ENCODE measurements around the gene SOBP. TPM values are rescaled to one million over a fixed set of nuclear protein-coding genes. Genes with fewer than 3 reads are reported as not detected.
A peak's percentile ranks its signal among the peaks of the same experiment; 100 is the strongest.

Gene SOBP
- total RNA-seq, 6 donors from 2014 or later: 4.4 to 25.1 (median 12.4) TPM

DNA sequence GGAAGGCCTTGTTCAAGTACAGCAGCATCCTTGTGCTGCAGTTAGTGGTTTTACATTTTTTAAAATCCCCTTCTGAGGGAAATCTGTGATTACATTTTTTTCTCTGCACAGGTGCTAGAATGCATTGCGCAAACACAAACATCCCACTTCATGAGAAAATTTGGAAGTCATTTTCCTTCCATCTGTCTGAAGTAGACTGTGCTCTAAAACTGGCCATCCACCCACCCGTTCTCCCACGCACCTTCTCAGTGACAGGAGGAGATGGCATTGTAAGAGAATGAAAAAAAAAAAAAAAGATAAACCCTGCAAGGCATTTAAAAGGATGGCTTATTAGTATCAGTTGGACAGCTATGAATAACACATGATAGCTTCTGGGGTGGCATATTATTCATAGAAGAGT is 65.0 kb downstream of the SOBP start:
- Histone ChIP-seq H3K27ac (no peak overlapping the region), H3K9me3 (no peaks in the 10 kb centered on the region), H3K36me3 (no peaks in the 10 kb centered on the region), H3K27me3 (no peaks in the 10 kb centered on the region), H3K4me3 (no peak overlapping the region), H3K4me1 (no peaks in the 10 kb centered on the region)
- DNase-seq (no peak), ATAC-seq (ENCODE audit: low FRiP score in 2 of 2) (no peak)
- TF ChIP-seq POLR2A (IDR thresholded peaks at IDR 0.05): no peak
- TF ChIP-seq, protein P1, sequence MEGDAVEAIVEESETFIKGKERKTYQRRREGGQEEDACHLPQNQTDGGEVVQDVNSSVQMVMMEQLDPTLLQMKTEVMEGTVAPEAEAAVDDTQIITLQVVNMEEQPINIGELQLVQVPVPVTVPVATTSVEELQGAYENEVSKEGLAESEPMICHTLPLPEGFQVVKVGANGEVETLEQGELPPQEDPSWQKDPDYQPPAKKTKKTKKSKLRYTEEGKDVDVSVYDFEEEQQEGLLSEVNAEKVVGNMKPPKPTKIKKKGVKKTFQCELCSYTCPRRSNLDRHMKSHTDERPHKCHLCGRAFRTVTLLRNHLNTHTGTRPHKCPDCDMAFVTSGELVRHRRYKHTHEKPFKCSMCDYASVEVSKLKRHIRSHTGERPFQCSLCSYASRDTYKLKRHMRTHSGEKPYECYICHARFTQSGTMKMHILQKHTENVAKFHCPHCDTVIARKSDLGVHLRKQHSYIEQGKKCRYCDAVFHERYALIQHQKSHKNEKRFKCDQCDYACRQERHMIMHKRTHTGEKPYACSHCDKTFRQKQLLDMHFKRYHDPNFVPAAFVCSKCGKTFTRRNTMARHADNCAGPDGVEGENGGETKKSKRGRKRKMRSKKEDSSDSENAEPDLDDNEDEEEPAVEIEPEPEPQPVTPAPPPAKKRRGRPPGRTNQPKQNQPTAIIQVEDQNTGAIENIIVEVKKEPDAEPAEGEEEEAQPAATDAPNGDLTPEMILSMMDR (IDR thresholded peaks at IDR 0.05): no peak
- TF ChIP-seq EP300 (IDR thresholded peaks at IDR 0.05): no peak
- TF ChIP-seq POLR2AphosphoS5 (IDR thresholded peaks at IDR 0.05): no peak
- 93 to 100% methylated on average over 3 of the region's 3 CpGs for WGBS, 2 donors

- WGBS, 2 donors: 96 to 97% methylated on average over 7 of the region's 7 CpGs
- Histone ChIP-seq H3K27ac (no peak overlapping the region), H3K27me3 (no peaks in the 10 kb centered on the region), H3K4me1 (no peaks in the 10 kb centered on the region), H3K4me3 (no peak overlapping the region), H3K36me3 (no peaks in the 10 kb centered on the region), H3K9me3 (no peaks in the 10 kb centered on the region)
- no peak for DNase-seq
- no peak for ATAC-seq (ENCODE audit: low FRiP score in 2 of 2)
- TF ChIP-seq POLR2AphosphoS5 (IDR thresholded peaks at IDR 0.05) (no peak), POLR2A (IDR thresholded peaks at IDR 0.05) (no peak), EP300 (IDR thresholded peaks at IDR 0.05) (no peak)
- TF ChIP-seq, protein P1 (IDR thresholded peaks at IDR 0.05): no peak
Measured at GRCh38 chr6:107555449-107555848, 65.5 kb downstream of the SOBP start.

DNA sequence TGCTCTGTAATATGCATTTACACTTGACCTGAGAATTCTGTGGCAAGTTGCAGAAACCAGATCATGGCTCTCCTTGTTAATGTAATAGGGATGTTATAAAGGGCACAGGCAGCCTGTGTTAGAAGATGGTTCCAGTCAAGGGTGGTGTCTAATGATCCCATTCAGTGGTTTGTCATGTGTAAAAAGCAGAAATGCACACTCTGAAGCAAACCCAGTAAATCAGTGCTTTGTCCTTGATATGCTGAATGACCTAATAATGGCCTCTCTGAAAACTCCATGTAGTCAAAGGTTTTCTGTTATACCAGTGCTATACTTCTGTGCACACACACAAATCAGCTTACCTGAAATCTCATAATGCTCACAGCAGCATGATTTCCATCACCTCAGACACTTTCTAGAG is 66.2 kb downstream of the SOBP start:
- no peak for ATAC-seq (ENCODE audit: low FRiP score in 2 of 2)
- Histone ChIP-seq H3K4me3 (no peak overlapping the region), H3K27me3 (no peaks in the 10 kb centered on the region), H3K27ac (no peak overlapping the region), H3K4me1 (no peaks in the 10 kb centered on the region), H3K9me3 (no peaks in the 10 kb centered on the region), H3K36me3 (no peaks in the 10 kb centered on the region)
- DNase-seq: no peak
- no peak for TF ChIP-seq POLR2A (IDR thresholded peaks at IDR 0.05)
- no peak for TF ChIP-seq EP300 (IDR thresholded peaks at IDR 0.05)
- TF ChIP-seq, protein P1 (IDR thresholded peaks at IDR 0.05): no peak
- no peak for TF ChIP-seq POLR2AphosphoS5 (IDR thresholded peaks at IDR 0.05)

- no peak overlapping the region for H3K27ac ChIP-seq
- ATAC-seq (ENCODE audit: low FRiP score in 2 of 2) (no peak), DNase-seq (no peak)
- no peak overlapping the region for H3K4me3 ChIP-seq
- H3K9me3 ChIP-seq: no peaks in the 10 kb centered on the region
- H3K4me1 ChIP-seq: no peaks in the 10 kb centered on the region
- no peaks in the 10 kb centered on the region for H3K36me3 ChIP-seq
- H3K27me3 ChIP-seq: no peaks in the 10 kb centered on the region
- TF ChIP-seq POLR2A (IDR thresholded peaks at IDR 0.05) (no peak), POLR2AphosphoS5 (IDR thresholded peaks at IDR 0.05) (no peak), EP300 (IDR thresholded peaks at IDR 0.05) (no peak)
- TF ChIP-seq, protein P1 (IDR thresholded peaks at IDR 0.05): no peak
Measured at GRCh38 chr6:107557698-107558097, 67.8 kb downstream of the SOBP start.

GRCh38 chr6:107560657-107561056 is 70.7 kb downstream of the SOBP start:
- Histone ChIP-seq H3K27me3 (no peaks in the 10 kb centered on the region), H3K27ac (no peak overlapping the region), H3K9me3 (no peaks in the 10 kb centered on the region), H3K36me3 (no peaks in the 10 kb centered on the region), H3K4me1 (no peaks in the 10 kb centered on the region), H3K4me3 (no peak overlapping the region)
- TF ChIP-seq, protein P1 (IDR thresholded peaks at IDR 0.05): no peak
- ATAC-seq (ENCODE audit: low FRiP score in 2 of 2) (peak; percentile 56 to 69), DNase-seq (no peak)
- WGBS, 2 donors: 78 to 81% methylated on average over 4 of the region's 4 CpGs

Measured in upper lobe of left lung (tissue), 6 donors.